ENCODE data around the gene REXO5.

The REXO5 gene

DNA sequence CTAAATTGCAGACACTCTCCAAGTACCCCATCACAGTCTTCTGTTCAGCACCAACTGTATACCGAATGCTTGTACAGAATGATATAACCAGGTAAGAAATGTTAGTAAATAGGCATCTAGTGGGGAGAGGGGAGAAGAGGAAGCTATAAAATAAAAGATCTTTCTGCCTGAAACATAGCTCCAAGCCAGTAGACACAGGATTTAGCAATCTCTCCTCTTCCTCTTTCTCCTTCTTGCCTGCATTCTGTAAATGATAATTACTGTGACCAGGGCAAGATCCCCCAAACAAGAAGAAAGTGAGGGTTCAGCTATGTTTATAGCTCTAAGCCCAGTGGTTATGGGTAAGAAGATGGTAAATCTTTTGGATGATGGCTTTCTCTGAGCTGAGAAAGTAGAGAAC is 24.6 kb upstream of the REXO5 start:
- Histone ChIP-seq H3K4me3 (ENCODE audit: insufficient read length, low read depth) (no peak overlapping the region), H3K9ac (ENCODE audit: insufficient read length, low read depth) (no peak overlapping the region), H3K27me3 (ENCODE audit: insufficient read depth, insufficient read length) (no peaks in the 10 kb centered on the region), H3K4me1 (ENCODE audit: insufficient read depth, insufficient read length) (no peaks in the 10 kb centered on the region), H3K36me3 (ENCODE audit: insufficient read depth, insufficient read length, low read length) (no peaks in the 10 kb centered on the region), H3K9me3 (ENCODE audit: insufficient read depth, low read length) (no peaks in the 10 kb centered on the region)
- TF ChIP-seq YY1 (IDR thresholded peaks at IDR 0.05; ENCODE audit: insufficient read depth, insufficient read length) (no peak), SUZ12 (IDR thresholded peaks at IDR 0.05; ENCODE audit: extremely low read depth, insufficient read depth, insufficient read length) (no peak), ZNF274 (IDR thresholded peaks at IDR 0.05; ENCODE audit: low read depth, low read length) (no peak)
- no peak for DNase-seq (ENCODE audit: low read depth, low spot score)

DNA sequence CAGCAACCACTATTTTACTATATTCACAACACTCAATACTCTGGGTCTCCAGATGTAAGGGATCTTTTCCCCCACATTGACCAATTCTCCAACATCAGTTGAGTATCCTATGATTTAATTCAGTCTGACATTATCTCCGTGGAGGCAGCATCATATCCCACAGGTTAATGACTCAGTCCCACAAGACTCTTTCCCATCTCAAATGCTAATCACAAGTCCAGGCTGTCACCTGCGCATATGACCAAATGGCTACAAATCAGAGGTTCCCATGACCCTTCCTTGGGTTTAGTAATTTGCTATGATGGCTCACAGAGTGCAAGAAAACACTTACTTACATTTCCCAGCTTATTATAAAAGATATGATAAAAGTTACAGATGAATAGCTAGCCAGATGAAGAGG is 23.9 kb upstream of the REXO5 start:
- no peak overlapping the region for H3K4me3 ChIP-seq (ENCODE audit: insufficient read length, low read depth)
- H3K4me1 ChIP-seq (ENCODE audit: insufficient read depth, insufficient read length) = no peaks in the 10 kb centered on the region
- TF ChIP-seq SUZ12 (IDR thresholded peaks at IDR 0.05; ENCODE audit: extremely low read depth, insufficient read depth, insufficient read length) (no peak), ZNF274 (IDR thresholded peaks at IDR 0.05; ENCODE audit: low read depth, low read length) (no peak), YY1 (IDR thresholded peaks at IDR 0.05; ENCODE audit: insufficient read depth, insufficient read length) (no peak)
- no peak overlapping the region for H3K9ac ChIP-seq (ENCODE audit: insufficient read length, low read depth)
- H3K9me3 ChIP-seq (ENCODE audit: insufficient read depth, low read length) = no peaks in the 10 kb centered on the region
- no peak for DNase-seq (ENCODE audit: low read depth, low spot score)
- H3K36me3 ChIP-seq (ENCODE audit: insufficient read depth, insufficient read length, low read length) = no peaks in the 10 kb centered on the region
- no peaks in the 10 kb centered on the region for H3K27me3 ChIP-seq (ENCODE audit: insufficient read depth, insufficient read length)

DNA sequence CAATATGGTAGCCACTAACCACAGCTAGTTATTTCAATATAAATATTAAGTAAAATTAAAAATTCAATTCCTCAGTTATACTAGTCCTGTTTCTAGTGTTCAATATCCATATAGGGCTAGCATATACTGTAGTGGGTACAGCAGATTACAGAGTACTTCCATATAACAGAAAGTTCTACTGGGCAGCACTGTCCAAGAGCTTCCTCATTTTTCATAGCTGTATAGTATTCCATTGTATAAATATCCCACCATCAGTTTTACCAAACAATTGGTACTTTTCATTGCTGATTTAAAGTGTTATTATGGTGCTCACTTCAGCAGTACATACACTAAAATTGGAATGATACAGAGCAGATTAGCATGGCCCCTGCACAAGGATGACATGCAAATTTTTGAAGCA is 22.1 kb upstream of the REXO5 start:
- Histone ChIP-seq H3K9ac (ENCODE audit: insufficient read length, low read depth) (no peak overlapping the region), H3K4me1 (ENCODE audit: insufficient read depth, insufficient read length) (no peaks in the 10 kb centered on the region), H3K27me3 (ENCODE audit: insufficient read depth, insufficient read length) (no peaks in the 10 kb centered on the region), H3K36me3 (ENCODE audit: insufficient read depth, insufficient read length, low read length) (no peaks in the 10 kb centered on the region), H3K4me3 (ENCODE audit: insufficient read length, low read depth) (no peak overlapping the region), H3K9me3 (ENCODE audit: insufficient read depth, low read length) (no peaks in the 10 kb centered on the region)
- no peak for DNase-seq (ENCODE audit: low read depth, low spot score)
- TF ChIP-seq ZNF274 (IDR thresholded peaks at IDR 0.05; ENCODE audit: low read depth, low read length) = no peak
- no peak for TF ChIP-seq YY1 (IDR thresholded peaks at IDR 0.05; ENCODE audit: insufficient read depth, insufficient read length)
- TF ChIP-seq SUZ12 (IDR thresholded peaks at IDR 0.05; ENCODE audit: extremely low read depth, insufficient read depth, insufficient read length) = no peak

DNA sequence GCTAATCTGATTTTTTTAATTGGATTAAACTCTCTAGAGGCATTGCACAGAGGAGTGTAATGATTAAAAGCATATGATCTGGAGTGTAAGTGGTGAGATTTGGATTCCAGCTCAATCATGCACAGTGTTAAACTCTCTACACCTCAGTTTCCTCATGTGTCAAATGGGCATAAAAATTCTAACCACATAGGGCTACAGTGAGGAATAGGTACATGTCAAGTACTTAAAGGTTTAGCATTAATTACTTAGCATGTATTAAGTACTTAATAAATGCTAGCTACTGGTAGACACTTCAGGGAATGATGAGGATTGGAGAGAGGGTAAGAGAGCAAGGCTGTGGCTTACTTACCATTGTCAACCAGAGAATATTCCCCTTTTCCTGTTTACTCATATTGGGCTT is 17.2 kb upstream of the REXO5 start:
- Histone ChIP-seq H3K36me3 (ENCODE audit: insufficient read depth, insufficient read length, low read length) (no peaks in the 10 kb centered on the region), H3K27me3 (ENCODE audit: insufficient read depth, insufficient read length) (no peaks in the 10 kb centered on the region), H3K9me3 (ENCODE audit: insufficient read depth, low read length) (no peaks in the 10 kb centered on the region), H3K9ac (ENCODE audit: insufficient read length, low read depth) (no peak overlapping the region), H3K4me1 (ENCODE audit: insufficient read depth, insufficient read length) (no peaks in the 10 kb centered on the region), H3K4me3 (ENCODE audit: insufficient read length, low read depth) (no peak overlapping the region)
- no peak for DNase-seq (ENCODE audit: low read depth, low spot score)
- TF ChIP-seq YY1 (IDR thresholded peaks at IDR 0.05; ENCODE audit: insufficient read depth, insufficient read length) (no peak), ZNF274 (IDR thresholded peaks at IDR 0.05; ENCODE audit: low read depth, low read length) (no peak), SUZ12 (IDR thresholded peaks at IDR 0.05; ENCODE audit: extremely low read depth, insufficient read depth, insufficient read length) (no peak)

DNA sequence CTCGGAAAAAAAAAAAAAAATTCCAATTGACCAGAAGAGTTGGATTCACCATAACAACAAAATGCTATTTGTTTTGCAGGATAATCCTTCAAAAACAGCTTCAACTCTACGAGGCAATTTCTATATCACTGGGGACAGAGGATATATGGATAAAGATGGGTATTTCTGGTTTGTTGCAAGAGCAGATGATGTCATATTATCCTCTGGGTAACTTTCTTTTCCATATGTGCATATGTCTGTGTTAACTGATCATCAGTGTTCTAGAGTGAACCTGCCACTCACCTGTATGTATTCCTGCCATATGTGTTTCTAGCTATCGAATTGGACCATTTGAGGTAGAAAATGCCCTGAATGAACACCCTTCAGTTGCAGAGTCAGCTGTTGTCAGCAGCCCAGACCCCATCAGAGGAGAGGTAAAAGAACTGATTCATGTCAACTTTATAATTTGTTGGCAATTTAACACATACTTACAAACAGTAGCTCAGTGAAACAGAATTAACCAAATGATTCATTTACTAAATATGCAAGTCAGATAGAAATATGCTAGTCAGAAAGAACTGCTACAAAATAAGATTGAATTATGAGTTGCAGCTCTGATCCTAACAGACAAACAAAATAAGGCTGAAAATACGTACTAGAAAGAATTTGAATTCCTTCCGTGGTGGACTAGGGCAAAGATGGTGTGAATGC is 14.3 kb upstream of the REXO5 start:
- Histone ChIP-seq H3K9me3 (ENCODE audit: insufficient read depth, low read length) (no peaks in the 10 kb centered on the region), H3K4me3 (ENCODE audit: insufficient read length, low read depth) (no peak overlapping the region), H3K36me3 (ENCODE audit: insufficient read depth, insufficient read length, low read length) (peaks cover 2% of the 10 kb centered on the region), H3K9ac (ENCODE audit: insufficient read length, low read depth) (no peak overlapping the region), H3K4me1 (ENCODE audit: insufficient read depth, insufficient read length) (no peaks in the 10 kb centered on the region), H3K27me3 (ENCODE audit: insufficient read depth, insufficient read length) (no peaks in the 10 kb centered on the region)
- no peak for DNase-seq (ENCODE audit: low read depth, low spot score)
- TF ChIP-seq SUZ12 (IDR thresholded peaks at IDR 0.05; ENCODE audit: extremely low read depth, insufficient read depth, insufficient read length) = no peak
- no peak for TF ChIP-seq YY1 (IDR thresholded peaks at IDR 0.05; ENCODE audit: insufficient read depth, insufficient read length)
- TF ChIP-seq ZNF274 (IDR thresholded peaks at IDR 0.05; ENCODE audit: low read depth, low read length) = no peak

DNA sequence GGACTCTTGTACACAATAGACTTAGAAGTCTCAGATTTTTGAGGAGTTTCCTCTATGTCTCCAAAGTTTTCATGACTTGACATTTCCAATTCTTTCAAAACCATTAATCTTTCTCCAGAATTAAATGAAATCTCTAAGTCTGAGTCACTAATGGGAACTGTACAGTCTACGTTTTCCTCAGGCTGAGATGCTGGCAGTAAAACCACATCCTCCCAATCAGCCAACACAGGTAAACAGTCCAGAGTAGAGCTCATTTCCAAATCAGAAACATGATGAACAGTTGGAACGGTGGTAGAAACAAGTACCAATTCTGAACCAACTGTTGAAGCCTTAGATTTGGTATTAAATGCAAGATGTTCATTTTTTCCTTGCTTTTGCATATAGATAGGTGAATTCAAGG is 8.0 kb upstream of the REXO5 start:
- H3K9me3 ChIP-seq (ENCODE audit: insufficient read depth, low read length) = no peaks in the 10 kb centered on the region
- no peaks in the 10 kb centered on the region for H3K27me3 ChIP-seq (ENCODE audit: insufficient read depth, insufficient read length)
- TF ChIP-seq YY1 (IDR thresholded peaks at IDR 0.05; ENCODE audit: insufficient read depth, insufficient read length) (no peak), ZNF274 (IDR thresholded peaks at IDR 0.05; ENCODE audit: low read depth, low read length) (no peak), SUZ12 (IDR thresholded peaks at IDR 0.05; ENCODE audit: extremely low read depth, insufficient read depth, insufficient read length) (no peak)
- no peak overlapping the region for H3K9ac ChIP-seq (ENCODE audit: insufficient read length, low read depth)
- no peak overlapping the region for H3K4me3 ChIP-seq (ENCODE audit: insufficient read length, low read depth)
- H3K36me3 ChIP-seq (ENCODE audit: insufficient read depth, insufficient read length, low read length) = peaks cover 52% of the 10 kb centered on the region
- no peak for DNase-seq (ENCODE audit: low read depth, low spot score)
- no peaks in the 10 kb centered on the region for H3K4me1 ChIP-seq (ENCODE audit: insufficient read depth, insufficient read length)

- no peaks in the 10 kb centered on the region for H3K9me3 ChIP-seq (ENCODE audit: insufficient read depth, low read length)
- H3K36me3 ChIP-seq (ENCODE audit: insufficient read depth, insufficient read length, low read length) = peaks cover 52% of the 10 kb centered on the region
- no peaks in the 10 kb centered on the region for H3K4me1 ChIP-seq (ENCODE audit: insufficient read depth, insufficient read length)
- no peak for DNase-seq (ENCODE audit: low read depth, low spot score)
- H3K27me3 ChIP-seq (ENCODE audit: insufficient read depth, insufficient read length) = no peaks in the 10 kb centered on the region
- TF ChIP-seq ZNF274 (IDR thresholded peaks at IDR 0.05; ENCODE audit: low read depth, low read length) (no peak), YY1 (IDR thresholded peaks at IDR 0.05; ENCODE audit: insufficient read depth, insufficient read length) (no peak), SUZ12 (IDR thresholded peaks at IDR 0.05; ENCODE audit: extremely low read depth, insufficient read depth, insufficient read length) (no peak)
- H3K4me3 ChIP-seq (ENCODE audit: insufficient read length, low read depth) = no peak overlapping the region
- H3K9ac ChIP-seq (ENCODE audit: insufficient read length, low read depth) = no peak overlapping the region
Measured at GRCh38 chr16:20799599-20799998, 6.7 kb upstream of the REXO5 start.

Measured in NT2/D1 (cell line).